HepG2 (cell line): Measurements from ENCODE around the gene ATP2B3.

Experiments
- BCL3 ChIP-seq: sonication (generic); formaldehyde crosslinking; IDR thresholded peaks from 2 replicates; pipeline ENCODE4 v1.5.1; 2020; ENCODE audit warnings: mild to moderate bottlenecking, missing genetic modification reagents, moderate library complexity
- CBX2 ChIP-seq, 2 experiments: fragments of 200-600 bp in 1 of 2; sonication (generic); formaldehyde crosslinking in 1 of 2; IDR thresholded peaks; 2 replicates each; pipeline versions ENCODE4 v1.7.0 to v1.8.1; 2018 to 2022; ENCODE audit warnings: low read depth in 2 of 2, low read length in 1 of 2, mild to moderate bottlenecking in 1 of 2, missing genetic modification reagents in 1 of 2
- DPF2 ChIP-seq: sonication (generic); formaldehyde crosslinking; IDR thresholded peaks from 2 replicates; pipeline ENCODE4 v1.4.0; 2020; ENCODE audit warnings: mild to moderate bottlenecking, low read depth, missing genetic modification reagents, borderline replicate concordance
- GLMP ChIP-seq: sonication (generic); formaldehyde crosslinking; IDR thresholded peaks from 2 replicates; pipeline ENCODE4 v1.9.0; 2021; ENCODE audit warnings: missing genetic modification reagents, mild to moderate bottlenecking, borderline replicate concordance
- KAT7 ChIP-seq: IDR thresholded peaks from 2 replicates; pipeline ENCODE4 v1.6.1; 2018; ENCODE audit warnings: borderline replicate concordance, missing compliant biosample characterization
- KDM5B ChIP-seq: sonication (generic); formaldehyde crosslinking; IDR thresholded peaks from 2 replicates; pipeline ENCODE4 v1.4.0; 2020; ENCODE audit warnings: missing genetic modification reagents, mild to moderate bottlenecking, borderline replicate concordance
- MYC ChIP-seq: sonication (generic); formaldehyde crosslinking; IDR thresholded peaks from 2 replicates; pipeline ENCODE4 v1.9.0; 2021; ENCODE audit warnings: missing genetic modification reagents, borderline replicate concordance
- RBM22 ChIP-seq: fragments of 200-400 bp; formaldehyde crosslinking; optimal IDR thresholded peaks from 2 replicates; pipeline ENCODE3; 2017; ENCODE audit warnings: mild to moderate bottlenecking, low read length, moderate library complexity
- TEAD3 ChIP-seq: optimal IDR thresholded peaks from 2 replicates; pipeline ENCODE3; 2016; ENCODE audit warnings: borderline replicate concordance
- ZNF274 ChIP-seq: sonication (generic); formaldehyde crosslinking; IDR thresholded peaks from 2 replicates; pipeline ENCODE4 v1.5.1; 2020; ENCODE audit warnings: mild to moderate bottlenecking, missing genetic modification reagents
- ZNF275 ChIP-seq: sonication (generic); formaldehyde crosslinking; IDR thresholded peaks from 2 replicates; pipeline ENCODE4 v1.8.0; 2022; ENCODE audit warnings: missing genetic modification reagents, mild to moderate bottlenecking, inconsistent platforms, borderline replicate concordance
- ZNF563 ChIP-seq: sonication (generic); formaldehyde crosslinking; IDR thresholded peaks from 2 replicates; pipeline ENCODE4 v1.8.0; 2022; ENCODE audit warnings: mild to moderate bottlenecking, moderate library complexity, missing genetic modification reagents
- ZNF609 ChIP-seq: sonication (generic); formaldehyde crosslinking; IDR thresholded peaks from 2 replicates; pipeline ENCODE4 v1.4.0; 2020; ENCODE audit warnings: mild to moderate bottlenecking, missing genetic modification reagents, borderline replicate concordance
- ZSCAN21 ChIP-seq: sonication (generic); formaldehyde crosslinking; IDR thresholded peaks from 2 replicates; pipeline ENCODE4 v1.8.0; 2022; ENCODE audit warnings: mild to moderate bottlenecking, missing genetic modification reagents, moderate library complexity, borderline replicate concordance

- TF ChIP-seq DPF2 (CRISPR knock-in tag) (no peak), CBX2 (IDR thresholded peaks at IDR 0.05; ENCODE audit: low read depth, low read length) (no peak), CBX2 (CRISPR knock-in tag; IDR thresholded peaks at IDR 0.05; ENCODE audit: low read depth) (no peak), GLMP (CRISPR knock-in tag) (no peak), KAT7 (CRISPR knock-in tag) (no peak), ZNF275 (CRISPR knock-in tag) (no peak), TEAD3 (no peak), KDM5B (CRISPR knock-in tag) (no peak), ZNF563 (CRISPR knock-in tag) (no peak), ZNF274 (no peak), RBM22 (no peak), MYC (CRISPR knock-in tag) (no peak), ZSCAN21 (CRISPR knock-in tag) (no peak), ZNF609 (CRISPR knock-in tag) (no peak), BCL3 (CRISPR knock-in tag) (no peak)
Observed at GRCh38 chrX:153490217-153490930, 27.1 kb upstream of the ATP2B3 start.
